GM21737 (cell line): ENCODE data around the gene PSD4.

ENCODE experiments used
- ATAC-seq: cut with Tn5 transposase; IDR thresholded peaks from one replicate; pipeline ENCODE4 v1.9.1; 2021; ENCODE audit warnings: mild to moderate bottlenecking, moderate library complexity; ENCODE audit not compliant: unreplicated experiment

The PSD4 gene

DNA sequence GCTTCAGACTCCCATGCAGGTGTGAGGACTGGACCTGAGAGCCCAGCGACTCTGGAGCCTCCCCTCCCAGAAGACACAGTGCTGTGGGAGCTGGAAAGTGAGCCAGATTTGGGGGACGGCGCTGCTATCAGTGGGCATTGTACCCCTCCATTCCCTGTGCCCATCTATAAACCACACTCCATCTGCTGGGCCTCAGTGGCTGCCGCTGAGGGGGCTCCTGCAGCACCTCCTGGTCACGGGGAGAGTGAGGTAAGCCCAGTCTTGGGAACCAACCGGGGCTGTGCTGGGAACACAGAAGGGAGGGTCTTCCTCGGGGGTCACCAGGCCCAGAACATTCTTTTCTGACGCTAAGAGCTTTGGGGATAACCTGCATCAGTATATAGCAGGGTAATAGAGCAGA, 9.5 kb downstream of the PSD4 start:
- no peak for ATAC-seq

DNA sequence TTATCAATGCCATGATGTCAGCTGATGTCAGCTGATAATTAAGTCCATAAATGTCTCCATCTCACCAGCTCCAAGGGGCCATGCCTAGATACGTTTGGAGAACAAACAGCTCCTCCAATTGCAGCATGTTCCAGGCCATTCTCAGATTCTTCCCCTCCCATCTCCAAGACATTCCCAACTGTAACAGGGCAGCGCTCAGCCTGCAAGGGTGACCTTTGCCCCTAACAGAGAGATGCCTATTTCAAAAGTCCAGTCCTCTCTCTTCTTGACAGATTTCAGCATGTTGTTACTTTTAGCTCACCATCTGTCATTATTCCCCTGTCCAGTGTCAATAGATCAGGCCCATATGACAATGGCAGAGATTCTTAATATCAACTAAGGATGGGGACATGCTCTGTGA, 9.9 kb downstream of the PSD4 start:
- ATAC-seq, result no peak

DNA sequence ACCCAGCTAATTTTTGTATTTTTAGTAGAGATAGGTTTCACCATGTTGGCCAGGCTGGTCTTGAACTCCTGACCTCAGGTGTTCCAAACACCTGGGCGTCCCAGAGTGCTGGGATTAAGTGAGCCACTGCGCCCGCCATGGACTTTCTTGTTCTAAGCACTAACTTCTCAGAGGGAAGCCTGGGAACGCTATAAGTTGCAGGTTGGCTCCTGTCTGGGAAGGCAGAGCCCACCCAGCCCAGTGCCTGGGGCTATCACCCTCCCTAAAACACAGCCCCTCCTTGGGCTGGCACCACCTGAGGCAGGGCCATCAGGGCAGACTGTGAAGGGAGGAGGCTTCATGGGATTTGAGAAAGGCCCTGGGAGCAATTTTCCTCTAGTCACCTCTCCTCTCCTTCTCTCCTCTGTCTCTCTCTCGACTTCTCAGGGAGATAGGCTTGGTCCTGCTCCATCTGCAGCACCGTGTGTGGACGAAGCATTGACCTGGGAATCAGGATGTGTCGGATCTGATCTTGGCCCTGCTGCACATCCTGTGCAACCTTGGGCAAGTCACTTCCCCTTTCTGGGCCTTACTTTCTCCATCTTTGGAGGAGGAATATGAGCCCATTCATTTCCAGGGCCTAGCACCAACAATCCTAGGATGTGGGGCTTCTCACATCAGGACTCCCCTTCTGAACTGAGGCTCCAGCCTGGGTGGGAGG, 10.9 kb downstream of the PSD4 start:
- ATAC-seq, result no peak

DNA sequence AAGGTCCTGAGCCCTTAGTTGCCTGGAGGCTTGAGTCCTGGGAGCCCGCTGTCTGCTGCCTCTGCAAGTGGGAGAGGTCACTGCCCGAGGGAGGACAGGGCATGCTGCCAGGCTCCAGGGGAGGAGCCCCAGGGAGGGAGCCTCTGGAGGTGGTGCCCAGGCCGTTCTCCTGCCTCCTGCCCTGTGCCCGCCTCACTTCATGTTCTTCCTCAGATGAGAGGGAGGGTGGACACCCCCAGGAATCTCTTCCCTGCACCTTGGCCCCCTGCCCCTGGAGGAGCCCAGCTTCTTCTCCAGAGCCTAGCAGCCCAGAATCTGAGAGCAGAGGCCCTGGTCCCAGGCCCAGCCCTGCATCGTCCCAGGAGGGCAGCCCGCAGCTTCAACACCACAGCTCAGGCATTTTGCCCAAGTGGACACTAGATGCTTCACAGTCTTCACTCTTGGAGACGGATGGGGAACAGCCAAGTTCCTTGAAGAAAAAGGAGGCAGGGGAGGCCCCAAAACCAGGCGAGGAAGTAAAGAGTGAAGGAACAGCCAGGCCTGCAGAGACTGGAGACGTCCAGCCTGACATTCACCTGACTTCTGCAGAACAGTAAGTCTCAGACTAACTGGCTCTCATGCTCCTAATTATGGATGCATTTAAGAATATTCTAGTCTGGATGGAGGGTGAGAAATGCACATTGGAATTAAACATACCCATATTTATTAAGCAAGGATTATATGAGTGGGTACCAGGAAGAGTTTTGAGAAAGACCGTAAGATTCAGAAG, 12.1 kb downstream of the PSD4 start:
- ATAC-seq, result no peak

DNA sequence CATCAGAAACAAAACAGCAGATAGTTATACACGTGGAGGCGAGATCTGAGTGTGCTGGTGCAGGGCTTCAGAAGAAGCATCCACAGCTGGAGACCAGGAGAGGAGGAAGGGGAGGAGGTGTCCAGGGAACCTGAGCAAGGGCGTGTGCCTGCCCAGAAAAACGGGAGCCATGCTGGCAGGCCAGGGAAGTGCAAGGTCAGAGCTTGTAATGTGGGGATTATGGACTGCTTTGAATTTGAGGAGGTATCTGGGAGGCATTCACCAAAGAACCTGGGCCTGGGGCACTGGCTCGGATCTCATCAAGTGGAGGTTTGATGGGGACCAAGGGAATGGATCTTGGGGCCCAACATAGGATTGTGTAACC, 12.6 kb downstream of the PSD4 start:
- ATAC-seq, result no peak

DNA sequence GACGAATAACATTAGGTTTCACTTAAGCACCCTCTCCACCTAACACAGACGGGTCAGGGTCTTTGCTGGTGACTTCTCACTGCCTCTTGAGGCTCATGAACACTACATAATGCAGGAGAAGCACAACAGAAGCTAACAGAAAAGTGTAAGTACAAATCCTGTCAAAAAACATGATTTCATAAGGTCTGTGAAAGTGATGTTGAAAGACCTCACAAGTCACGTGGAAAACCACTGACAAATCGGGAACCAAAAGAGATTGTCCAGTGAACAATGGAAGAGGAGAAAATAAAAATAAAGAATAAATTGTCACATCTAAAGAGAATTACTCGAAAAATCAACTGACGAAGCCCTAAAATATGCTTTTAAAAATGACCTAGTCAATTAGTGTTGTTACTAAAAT, 14.0 kb downstream of the PSD4 start:
- ATAC-seq, result no peak

DNA sequence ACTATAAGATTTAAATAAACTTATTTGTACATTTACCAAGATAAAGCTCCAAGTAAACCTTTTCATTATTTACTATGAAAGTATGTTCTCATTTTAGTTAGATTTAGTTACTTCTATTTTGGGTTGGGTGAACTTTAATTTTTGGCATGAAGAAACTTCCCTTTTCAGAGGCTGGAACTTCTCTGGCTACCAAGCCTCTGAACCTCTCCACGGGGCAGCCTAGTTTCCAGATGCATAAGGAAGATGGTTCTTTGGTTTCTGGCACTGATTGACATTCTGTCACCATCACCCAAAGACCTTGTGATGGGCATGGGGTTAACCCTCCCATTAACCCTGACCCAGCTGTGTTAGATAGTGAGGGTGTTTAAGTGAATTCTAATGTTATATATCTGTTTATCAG, 17.1 kb downstream of the PSD4 start:
- ATAC-seq, result no peak

DNA sequence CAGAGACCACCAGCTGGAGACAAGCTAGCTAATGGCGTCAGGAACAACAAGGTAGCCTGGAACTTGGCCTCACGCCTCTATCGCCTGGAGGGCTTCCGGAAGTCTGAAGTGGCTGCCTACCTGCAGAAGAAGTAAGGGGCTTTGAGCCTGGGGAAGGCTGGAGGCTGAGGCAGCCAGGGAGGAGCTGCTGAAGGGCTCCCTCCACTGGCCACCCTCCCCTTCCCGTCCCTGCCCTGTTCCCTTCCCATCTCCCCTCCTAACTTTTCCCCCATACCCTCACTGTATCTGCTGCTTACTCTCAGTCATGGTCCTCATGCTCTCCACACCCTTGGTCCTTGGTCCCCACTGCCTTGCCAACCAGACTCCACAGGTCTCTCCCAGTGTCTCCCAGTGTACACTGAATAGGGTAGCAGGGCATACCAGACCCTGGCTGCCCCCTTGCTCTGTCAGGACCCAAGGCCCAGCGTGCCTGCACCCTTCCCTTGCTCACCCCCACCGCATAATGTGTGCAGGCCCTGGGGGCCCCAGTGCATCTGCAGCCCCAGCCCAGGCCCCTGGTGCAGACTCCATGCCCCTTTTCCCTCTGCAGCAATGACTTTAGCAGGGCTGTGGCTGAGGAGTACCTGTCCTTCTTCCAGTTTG, 18.8 kb downstream of the PSD4 start:
- no peak for ATAC-seq

DNA sequence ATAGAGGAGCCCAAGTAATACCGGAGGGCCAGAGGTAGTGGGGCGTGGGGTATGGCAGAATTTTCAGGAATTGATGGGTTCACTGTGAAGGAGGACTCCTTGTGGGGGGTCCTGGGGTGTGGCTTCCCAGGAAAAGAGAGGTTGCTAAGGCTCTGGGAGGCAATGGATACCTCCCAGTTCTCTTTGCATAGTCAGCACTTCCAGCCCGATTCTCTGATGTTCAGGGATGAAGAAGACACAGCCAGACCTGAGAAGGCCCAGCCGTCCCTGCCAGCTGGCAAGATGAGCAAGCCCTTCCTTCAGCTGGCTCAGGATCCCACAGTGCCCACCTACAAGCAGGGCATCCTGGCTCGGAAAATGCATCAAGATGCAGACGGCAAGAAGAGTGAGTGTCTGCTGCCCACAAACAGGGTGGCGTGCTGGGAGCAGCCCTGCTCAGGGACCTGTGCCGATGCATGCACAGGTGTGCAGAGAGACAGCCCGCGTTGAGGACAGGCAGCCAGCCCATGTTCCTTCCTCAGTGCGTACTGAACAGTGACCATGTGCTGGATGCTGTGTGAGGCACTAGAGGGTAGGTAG, 22.2 kb downstream of the PSD4 start:
- no peak for ATAC-seq

DNA sequence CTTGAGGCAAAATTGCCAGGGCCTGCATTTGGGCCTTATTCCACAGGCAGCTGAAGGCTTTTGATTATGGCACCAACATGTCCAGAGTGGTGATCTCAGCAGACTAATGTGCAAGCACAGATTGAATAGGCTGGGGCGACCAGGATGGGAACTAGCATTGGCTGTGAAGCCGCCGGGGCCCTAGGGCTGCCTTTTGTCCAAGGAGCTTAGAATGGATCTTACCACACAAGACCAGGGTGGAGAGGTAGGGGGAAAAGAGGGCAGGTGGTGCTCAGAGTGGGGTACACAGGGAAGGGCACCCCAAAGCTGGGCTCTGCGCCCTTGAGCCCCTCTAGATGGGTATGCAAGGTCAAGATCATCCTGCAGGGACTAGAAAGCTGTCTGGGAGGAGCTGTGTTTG, 23.1 kb downstream of the PSD4 start:
- ATAC-seq, result no peak

DNA sequence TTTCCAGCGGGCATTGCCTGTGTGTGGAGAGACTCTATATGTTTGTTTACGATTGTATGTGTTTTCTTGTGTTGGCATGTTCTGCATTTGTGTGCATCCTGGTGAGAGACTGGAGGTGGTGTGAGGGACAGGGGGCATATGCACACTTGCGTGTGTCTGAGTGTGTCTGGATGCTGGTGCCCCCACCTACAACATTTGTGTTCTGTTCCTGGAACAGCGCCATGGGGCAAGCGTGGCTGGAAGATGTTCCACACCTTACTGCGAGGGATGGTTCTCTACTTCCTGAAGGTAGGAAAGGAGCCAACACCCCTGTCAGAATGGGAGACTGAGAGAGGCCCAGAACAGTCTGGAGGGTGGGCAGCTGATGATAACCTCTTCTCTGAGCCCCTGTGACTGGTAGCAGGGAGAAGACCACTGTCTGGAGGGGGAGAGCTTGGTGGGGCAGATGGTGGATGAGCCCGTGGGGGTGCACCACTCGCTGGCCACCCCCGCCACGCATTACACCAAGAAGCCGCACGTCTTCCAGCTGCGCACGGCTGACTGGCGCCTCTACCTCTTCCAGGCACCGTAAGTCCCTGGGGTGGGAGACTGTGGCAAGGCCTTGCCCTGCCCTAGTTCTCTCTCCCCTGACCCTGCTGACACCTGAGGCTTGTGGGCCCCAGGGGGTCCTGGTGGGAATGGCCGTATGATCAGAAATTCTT, 23.7 kb downstream of the PSD4 start:
- no peak for ATAC-seq

DNA sequence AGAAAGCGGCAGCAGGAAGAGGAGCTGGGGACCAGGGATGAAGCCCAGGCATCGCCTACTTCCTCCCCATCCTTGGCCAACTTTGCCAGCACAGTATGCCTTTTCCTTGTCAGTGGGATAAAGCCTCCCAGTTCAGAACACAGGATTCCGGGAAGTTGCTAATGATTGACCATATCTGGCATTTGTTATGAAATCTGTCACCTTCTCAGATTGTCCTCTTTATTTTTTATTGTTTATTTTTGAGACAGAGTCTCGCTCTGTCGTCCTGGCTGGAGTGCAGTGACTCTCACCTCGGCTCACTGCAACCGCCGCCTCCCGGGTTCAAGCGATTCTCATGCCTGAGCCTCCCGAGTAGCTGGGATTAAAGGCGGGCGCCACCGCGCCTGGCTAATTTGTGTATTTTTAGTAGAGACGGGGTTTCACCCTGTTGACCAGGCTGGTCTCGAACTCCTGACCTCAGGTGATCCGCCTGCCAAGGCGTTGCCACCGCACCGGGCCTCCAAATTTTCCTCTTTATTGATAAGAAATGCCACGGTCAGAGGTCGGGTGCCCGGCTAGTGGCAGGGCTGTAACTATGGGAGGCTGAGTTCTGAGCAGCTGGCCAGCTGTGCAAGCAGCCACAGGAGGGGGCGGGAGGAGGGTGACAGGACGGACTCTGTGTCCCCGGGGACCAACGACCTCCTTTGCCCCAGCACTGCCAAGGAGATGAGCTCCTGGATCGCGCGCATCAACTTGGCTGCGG, 24.4 kb downstream of the PSD4 start:
- ATAC-seq, result peak; percentile 13

DNA sequence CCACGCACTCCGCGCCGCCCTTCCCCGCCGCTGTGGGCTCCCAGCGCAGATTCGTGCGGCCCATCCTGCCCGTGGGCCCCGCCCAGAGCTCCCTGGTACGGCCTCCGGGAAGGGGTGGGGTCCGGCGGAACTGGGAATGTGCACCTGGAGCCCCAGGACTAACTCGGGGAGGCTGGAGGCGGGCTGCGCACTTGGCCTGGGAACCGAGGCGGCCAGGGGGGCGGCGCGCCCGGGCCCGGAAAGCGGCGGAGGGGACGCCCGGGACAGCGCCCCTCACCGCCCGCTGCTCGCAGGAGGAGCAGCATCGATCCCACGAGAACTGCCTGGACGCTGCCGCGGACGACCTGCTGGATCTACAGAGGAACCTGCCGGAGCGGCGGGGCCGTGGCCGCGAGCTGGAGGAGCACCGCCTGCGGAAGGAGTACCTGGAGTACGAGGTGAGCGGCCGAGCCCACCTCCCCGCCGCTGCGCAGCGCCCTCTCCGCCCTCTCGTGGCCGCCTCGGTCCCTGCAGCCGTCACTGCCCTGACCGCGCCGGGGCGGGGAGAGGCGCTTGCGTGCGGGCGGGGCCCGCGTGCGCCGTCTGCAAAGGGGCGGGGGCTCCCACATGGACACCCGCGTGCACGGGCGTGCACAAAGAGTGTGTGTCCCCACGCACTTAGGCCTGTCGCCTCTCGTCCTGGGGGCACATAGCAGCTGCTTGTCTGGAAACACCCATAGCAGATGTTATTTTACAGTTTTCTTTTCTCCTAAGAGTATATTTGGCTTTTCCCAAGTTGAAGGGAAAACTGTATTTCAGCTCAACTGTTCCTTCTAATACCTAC, 25.2 kb downstream of the PSD4 start:
- ATAC-seq, result peak; percentile 47

DNA sequence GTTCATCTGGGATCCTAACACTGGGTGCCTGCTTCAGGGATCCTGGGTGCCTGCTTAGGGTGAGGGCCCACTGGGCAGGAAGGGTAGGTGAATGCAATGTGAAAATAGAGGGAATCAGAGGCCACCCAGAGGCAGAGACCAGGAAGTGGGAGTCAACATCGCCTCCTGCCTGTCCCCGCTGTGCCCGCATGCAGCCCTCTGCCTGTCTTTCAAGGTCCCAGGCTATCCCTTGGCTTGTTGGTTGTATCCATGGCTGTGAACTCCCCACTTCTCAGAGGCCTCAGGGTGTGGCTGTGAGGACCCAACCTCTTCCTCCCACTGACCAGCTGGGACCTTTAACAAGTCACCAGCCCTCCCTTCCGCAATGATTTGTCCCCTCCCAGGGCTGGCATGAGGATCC, 26.5 kb downstream of the PSD4 start:
- no peak for ATAC-seq

DNA sequence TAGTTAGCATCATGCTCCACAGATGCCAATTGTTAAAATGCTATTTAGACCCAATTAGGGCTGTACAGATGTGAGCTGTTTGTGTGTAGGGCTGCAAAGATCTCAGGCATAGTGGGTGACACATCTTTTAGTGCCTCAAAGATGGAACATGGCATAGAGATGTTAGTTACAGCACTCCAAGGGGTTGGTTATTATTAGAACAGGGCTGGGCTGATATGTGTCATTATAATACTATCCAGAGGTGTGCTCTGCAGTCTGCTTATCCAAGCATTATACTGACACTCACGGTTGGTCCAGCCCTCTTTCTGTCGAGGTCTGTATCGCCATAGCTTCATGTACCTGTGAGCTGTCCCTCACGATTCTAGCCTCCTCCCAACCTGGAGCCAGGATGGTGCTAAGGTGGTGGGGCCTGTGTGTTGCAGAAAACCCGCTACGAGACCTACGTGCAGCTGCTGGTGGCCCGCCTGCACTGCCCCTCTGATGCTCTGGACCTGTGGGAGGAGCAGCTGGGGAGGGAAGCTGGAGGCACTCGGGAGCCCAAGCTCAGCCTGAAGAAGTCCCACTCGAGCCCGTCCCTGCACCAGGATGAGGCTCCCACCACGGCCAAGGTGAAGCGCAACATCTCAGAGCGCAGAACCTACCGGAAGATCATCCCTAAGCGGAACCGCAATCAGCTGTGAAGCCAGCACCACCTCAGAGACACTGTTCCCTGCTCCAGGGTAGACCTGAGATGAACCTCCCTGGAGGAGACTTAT, 27.1 kb downstream of the PSD4 start:
- no peak for ATAC-seq

DNA sequence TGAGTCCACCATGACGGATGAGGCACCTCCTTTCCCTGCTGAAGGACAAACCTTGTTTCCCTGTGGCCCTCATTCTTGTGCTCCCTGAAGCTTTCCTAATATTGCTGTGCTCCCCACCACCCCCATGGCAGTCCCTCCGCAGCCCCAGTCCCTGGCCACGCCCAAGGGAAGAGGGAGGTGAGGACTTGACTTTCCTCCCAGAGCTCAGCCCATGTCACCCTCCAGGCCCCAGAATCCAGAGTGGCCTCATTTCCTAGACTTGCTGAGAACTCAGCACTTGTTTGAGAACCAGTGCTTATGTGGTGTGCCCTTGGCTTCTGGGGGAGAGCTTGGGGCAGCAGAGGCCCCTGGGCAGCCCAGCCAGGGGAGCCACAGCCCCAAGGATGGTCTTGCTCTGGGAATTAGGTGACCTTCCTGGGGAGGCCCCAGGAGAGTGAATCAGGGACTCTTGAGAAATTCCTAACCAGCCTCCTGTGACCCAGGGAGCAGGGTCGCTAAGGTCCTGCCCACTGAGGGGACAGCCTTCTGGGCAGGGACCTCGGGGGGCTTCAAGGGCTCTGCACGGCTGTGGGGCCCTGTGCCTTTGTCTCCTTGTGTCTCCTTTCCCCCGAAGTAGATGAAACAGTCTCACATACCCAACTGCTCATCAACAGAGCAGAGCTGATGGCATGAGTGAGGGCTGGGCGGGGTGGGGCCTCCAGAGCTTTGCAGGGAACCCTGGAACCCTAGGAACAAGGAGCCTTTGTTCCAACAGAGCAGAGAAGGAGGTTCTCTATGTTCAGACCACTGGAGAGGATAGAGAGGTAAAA, 27.9 kb downstream of the PSD4 start:
- no peak for ATAC-seq

DNA sequence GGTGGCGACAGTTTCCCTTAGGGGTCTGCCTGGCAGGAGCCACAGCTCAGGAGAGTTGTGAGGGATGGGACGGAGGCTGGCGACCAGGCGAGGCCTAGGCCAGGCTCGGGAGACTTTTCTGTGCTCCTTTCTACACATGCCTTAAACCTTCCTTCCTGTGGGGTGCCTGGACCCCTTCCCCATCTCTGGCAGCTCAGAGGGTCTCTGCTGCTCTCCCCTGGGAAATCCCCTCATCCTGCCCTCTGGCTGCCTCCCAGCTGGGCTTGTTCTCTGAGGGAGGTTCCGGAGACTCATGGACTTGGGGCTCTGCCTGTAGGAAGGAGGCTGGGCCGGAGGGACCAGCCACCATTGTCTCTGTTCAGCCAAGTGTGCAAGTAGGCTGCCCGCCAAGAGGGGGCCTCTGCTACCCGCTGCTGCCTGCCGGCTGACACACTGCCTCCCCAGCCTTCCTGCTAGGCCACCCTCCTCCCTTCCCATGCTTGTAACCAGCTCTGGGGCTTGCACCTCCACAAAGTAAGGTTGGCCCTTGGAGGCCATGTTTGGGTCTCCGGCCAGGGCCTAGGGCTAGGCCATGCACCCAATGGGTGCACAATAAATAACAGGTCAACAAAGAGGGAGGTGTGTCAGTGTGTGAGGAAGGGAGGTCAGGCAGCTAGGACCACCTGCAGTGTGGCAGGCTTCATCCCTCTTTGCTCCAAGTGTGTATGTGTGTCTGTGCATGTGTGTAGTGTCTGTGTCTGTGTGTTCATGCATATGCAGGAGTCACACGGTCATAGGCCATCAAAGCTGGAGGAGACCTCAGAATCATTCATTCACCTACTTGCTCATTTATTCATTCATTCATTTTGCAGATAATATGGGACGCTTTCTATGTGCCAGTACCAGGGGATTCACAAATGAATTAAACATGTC, 28.8 kb downstream of the PSD4 start:
- ATAC-seq, result no peak
